Anterior cingulate cortex (tissue), 58 donors: Measurements from ENCODE around the gene MYOG.
A peak's percentile ranks its signal among the peaks of the same experiment; 100 is the strongest.

Experiments
- DNase-seq, 58 donors: peaks; one replicate each; lab custom pipeline; 2025; lab: John Stamatoyannopoulos, UW

Gene MYOG

GRCh38 chr1:203093754-203094410 lies 8.1 kb upstream of the MYOG start:
- no peak for DNase-seq

- DNase-seq: no peak
Measured at GRCh38 chr1:203091761-203092330, 6.0 kb upstream of the MYOG start.

- DNase-seq: no peak
Measured at GRCh38 chr1:203091199-203091477, 5.3 kb upstream of the MYOG start.

- no peak for DNase-seq
Measured at GRCh38 chr1:203090421-203091198, 4.8 kb upstream of the MYOG start.

GRCh38 chr1:203089651-203090045 lies 3.8 kb upstream of the MYOG start:
- peak in 4 of 58 donors; percentile 5 to 39 (median 30) for DNase-seq

GRCh38 chr1:203089001-203089650 lies 3.3 kb upstream of the MYOG start:
- DNase-seq: no peak

- DNase-seq: no peak
Measured at GRCh38 chr1:203088441-203088840, 2.6 kb upstream of the MYOG start.

- no peak for DNase-seq
Measured at GRCh38 chr1:203086992-203087763, 1.4 kb upstream of the MYOG start.

- no peak for DNase-seq
Measured at GRCh38 chr1:203084588-203085527, 954 bp downstream of the MYOG start.

GRCh38 chr1:203083463-203083921 lies 2.3 kb downstream of the MYOG start:
- no peak for DNase-seq

GRCh38 chr1:203082571-203083462 lies 3.0 kb downstream of the MYOG start:
- DNase-seq: no peak

GRCh38 chr1:203082231-203082505 lies 3.6 kb downstream of the MYOG start:
- DNase-seq: no peak

GRCh38 chr1:203081465-203082230 lies 4.2 kb downstream of the MYOG start:
- no peak for DNase-seq

GRCh38 chr1:203080456-203080855 lies 5.4 kb downstream of the MYOG start:
- no peak for DNase-seq

GRCh38 chr1:203078478-203078877 lies 7.3 kb downstream of the MYOG start:
- no peak for DNase-seq

GRCh38 chr1:203077956-203078355 lies 7.9 kb downstream of the MYOG start:
- DNase-seq: no peak

- no peak for DNase-seq
Measured at GRCh38 chr1:203077367-203077766, 8.4 kb downstream of the MYOG start.

- DNase-seq: peak in 1 of 58 donors; percentile 12
Measured at GRCh38 chr1:203076031-203076511, 9.7 kb downstream of the MYOG start.
